HL-60 (cell line): ENCODE results near the gene SNTG2.
A peak's percentile ranks its signal among the peaks of the same experiment; 100 is the strongest.

Experiments used
- DNase-seq, 2 experiments: peaks; one replicate each; pipeline ENCODE4 v3.0.0-alpha.2; 2010 to 2020; ENCODE audit warnings: low read depth in 1 of 2, low spot score in 1 of 2
- H3K27ac ChIP-seq: fragments of 250-450 bp; sonication (Bioruptor Pico); replicated peaks from 2 replicates; pipeline ENCODE4 v1.5.1; 2020; ENCODE audit warnings: mild to moderate bottlenecking, moderate library complexity
- H3K27me3 ChIP-seq: fragments of 250-450 bp; sonication (Bioruptor Pico); 2 replicates; pipeline ENCODE4 v1.5.1; 2021; ENCODE audit warnings: mild to moderate bottlenecking, moderate library complexity; ENCODE audit not compliant: insufficient read depth, poor library complexity, severe bottlenecking
- H3K4me3 ChIP-seq: replicated peaks from 2 replicates; pipeline ENCODE4 v1.5.1; 2011; ENCODE audit warnings: mild to moderate bottlenecking, control low read depth, low read length; ENCODE audit not compliant: insufficient read depth
- CTCF ChIP-seq: IDR thresholded peaks from one replicate; pipeline ENCODE4 v1.5.1; 2011; ENCODE audit warnings: low read length, control low read depth, inconsistent platforms; ENCODE audit not compliant: insufficient read depth
- GABPA ChIP-seq: IDR thresholded peaks from 2 replicates; pipeline ENCODE4 v1.6.1; 2012; ENCODE audit warnings: low read depth
- POLR2AphosphoS5 ChIP-seq: IDR thresholded peaks from 2 replicates; pipeline ENCODE4 v1.6.1; 2012; ENCODE audit warnings: low read depth
- SPI1 ChIP-seq: IDR thresholded peaks from 2 replicates; pipeline ENCODE4 v1.6.1; 2012; ENCODE audit warnings: low read depth, mild to moderate bottlenecking, borderline replicate concordance
- TF ChIP-seq, protein P1 (sequence below): IDR thresholded peaks from 2 replicates; pipeline ENCODE4 v1.6.1; 2012; ENCODE audit warnings: low read depth; ENCODE audit not compliant: insufficient replicate concordance

Gene SNTG2

DNA sequence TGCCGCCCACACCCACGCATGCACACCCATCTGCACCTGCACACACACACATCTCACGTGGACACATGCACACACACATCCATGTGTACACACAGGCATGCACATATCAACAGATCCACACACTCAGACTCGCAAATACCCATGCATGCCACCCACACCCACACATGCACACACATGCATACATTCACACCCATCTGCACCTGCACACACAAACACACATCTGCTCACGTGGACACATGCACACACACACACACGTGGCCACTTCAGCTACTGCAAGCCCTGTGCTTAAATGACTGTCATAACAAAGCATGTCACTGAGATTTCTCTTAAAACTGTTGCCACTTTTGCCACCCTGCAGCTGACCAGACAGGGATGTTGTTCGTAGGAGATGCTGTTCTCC lies 186.6 kb downstream of the SNTG2 start:
- TF ChIP-seq CTCF: no peak
- no peak for TF ChIP-seq POLR2AphosphoS5
- TF ChIP-seq, protein P1, sequence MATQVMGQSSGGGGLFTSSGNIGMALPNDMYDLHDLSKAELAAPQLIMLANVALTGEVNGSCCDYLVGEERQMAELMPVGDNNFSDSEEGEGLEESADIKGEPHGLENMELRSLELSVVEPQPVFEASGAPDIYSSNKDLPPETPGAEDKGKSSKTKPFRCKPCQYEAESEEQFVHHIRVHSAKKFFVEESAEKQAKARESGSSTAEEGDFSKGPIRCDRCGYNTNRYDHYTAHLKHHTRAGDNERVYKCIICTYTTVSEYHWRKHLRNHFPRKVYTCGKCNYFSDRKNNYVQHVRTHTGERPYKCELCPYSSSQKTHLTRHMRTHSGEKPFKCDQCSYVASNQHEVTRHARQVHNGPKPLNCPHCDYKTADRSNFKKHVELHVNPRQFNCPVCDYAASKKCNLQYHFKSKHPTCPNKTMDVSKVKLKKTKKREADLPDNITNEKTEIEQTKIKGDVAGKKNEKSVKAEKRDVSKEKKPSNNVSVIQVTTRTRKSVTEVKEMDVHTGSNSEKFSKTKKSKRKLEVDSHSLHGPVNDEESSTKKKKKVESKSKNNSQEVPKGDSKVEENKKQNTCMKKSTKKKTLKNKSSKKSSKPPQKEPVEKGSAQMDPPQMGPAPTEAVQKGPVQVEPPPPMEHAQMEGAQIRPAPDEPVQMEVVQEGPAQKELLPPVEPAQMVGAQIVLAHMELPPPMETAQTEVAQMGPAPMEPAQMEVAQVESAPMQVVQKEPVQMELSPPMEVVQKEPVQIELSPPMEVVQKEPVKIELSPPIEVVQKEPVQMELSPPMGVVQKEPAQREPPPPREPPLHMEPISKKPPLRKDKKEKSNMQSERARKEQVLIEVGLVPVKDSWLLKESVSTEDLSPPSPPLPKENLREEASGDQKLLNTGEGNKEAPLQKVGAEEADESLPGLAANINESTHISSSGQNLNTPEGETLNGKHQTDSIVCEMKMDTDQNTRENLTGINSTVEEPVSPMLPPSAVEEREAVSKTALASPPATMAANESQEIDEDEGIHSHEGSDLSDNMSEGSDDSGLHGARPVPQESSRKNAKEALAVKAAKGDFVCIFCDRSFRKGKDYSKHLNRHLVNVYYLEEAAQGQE: no peak
- TF ChIP-seq GABPA: no peak
- TF ChIP-seq SPI1: no peak
- no peak overlapping the region for H3K27ac ChIP-seq
- H3K27me3 ChIP-seq: no peaks in the 10 kb centered on the region
- no peak for DNase-seq
- H3K4me3 ChIP-seq: no peak overlapping the region

DNA sequence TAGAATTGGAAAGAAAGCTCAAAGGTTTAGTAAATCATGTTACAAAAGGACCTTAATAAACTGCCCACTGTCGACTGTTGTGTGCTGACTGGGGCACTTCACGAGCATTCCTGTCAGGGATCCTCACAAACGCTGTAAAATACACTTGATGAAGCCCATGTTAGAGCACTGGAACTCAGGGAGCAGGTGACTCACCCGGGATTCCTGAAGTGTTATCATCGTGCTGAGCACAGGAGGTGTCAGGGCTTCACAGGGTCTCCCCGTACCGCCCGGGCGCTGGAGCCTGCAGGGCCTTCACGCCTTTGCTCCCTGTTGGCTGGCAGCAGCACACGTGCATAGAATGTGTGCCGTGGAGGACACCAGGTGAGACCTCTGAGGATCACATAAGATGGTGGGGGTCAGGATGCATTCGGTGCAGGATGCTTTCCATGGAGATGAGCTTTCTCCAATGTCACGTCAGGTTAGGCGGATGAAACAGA lies 187.3 kb downstream of the SNTG2 start:
- DNase-seq: no peak
- H3K27ac ChIP-seq: no peak overlapping the region
- TF ChIP-seq POLR2AphosphoS5: no peak
- no peak for TF ChIP-seq CTCF
- no peak for TF ChIP-seq GABPA
- TF ChIP-seq, protein P1: no peak
- no peak for TF ChIP-seq SPI1
- H3K4me3 ChIP-seq: no peak overlapping the region
- no peaks in the 10 kb centered on the region for H3K27me3 ChIP-seq

DNA sequence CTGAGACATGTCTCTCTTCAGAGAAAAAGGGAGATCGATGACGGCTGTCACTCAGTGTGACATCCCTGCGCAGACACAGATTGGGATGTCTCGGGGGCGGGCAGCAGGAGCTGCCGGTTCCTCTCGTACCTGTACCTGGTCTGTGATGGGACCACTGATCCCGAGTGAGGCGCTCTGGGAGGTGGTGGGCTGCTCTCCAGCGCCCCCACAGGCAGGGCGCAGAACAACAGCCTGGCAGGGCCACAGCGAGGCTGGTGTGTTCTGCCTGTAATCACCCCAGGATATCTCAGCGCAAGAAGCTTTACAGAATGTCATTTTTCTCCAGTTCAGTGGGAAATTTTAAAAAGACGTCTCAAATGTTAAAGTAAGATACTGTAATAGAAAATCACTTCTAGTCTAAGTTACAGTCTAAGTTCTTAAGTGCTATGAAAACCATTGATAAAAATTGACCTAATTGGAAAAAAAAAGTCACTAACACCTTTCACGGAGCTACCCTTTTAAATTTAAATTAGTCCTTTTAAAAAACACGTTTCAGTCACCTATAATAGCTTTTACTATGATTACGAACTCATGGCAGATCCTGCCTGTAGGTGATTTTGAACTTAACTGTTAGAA lies 189.8 kb downstream of the SNTG2 start:
- H3K27me3 ChIP-seq: no peaks in the 10 kb centered on the region
- no peak for DNase-seq
- TF ChIP-seq POLR2AphosphoS5 (no peak), SPI1 (no peak), GABPA (no peak), CTCF (peak; percentile 58)
- TF ChIP-seq, protein P1: no peak
- H3K27ac ChIP-seq: no peak overlapping the region
- no peak overlapping the region for H3K4me3 ChIP-seq
